H1 (cell line): ENCODE data around the gene PPP1R12A.

Experiments
- ASH2L ChIP-seq: fragments of 200-600, 300-600 bp; sonication (generic); IDR thresholded peaks from one replicate; pipeline ENCODE4 v1.7.1; 2017; ENCODE audit warnings: low read length
- ATF3 ChIP-seq: IDR thresholded peaks from 2 replicates; pipeline ENCODE4 v1.6.1; 2011; ENCODE audit warnings: low read depth, mild to moderate bottlenecking, low read length; ENCODE audit not compliant: insufficient read depth
- CEBPB ChIP-seq: IDR thresholded peaks from 2 replicates; pipeline ENCODE4 v1.6.1; 2012; ENCODE audit warnings: low read depth, low read length
- CTCF ChIP-seq, 3 experiments: IDR thresholded peaks; 1 replicate in 2 of 3; 2 replicates in 1 of 3; pipeline versions ENCODE4 v1.5.1 to v1.6.1; 2011; ENCODE audit warnings: low read length in 3 of 3, mild to moderate bottlenecking in 3 of 3, inconsistent platforms in 2 of 3, low read depth in 1 of 3, moderate library complexity in 1 of 3; ENCODE audit not compliant: insufficient read depth in 1 of 3; ENCODE audit errors: control extremely low read depth in 1 of 3
- EP300 ChIP-seq, 2 experiments: IDR thresholded peaks; 1 replicate in 1 of 2; 2 replicates in 1 of 2; pipeline ENCODE4 v1.6.1; 2011 to 2012; ENCODE audit warnings: low read depth in 2 of 2, low read length in 2 of 2, mild to moderate bottlenecking in 2 of 2, borderline replicate concordance in 1 of 2, inconsistent platforms in 1 of 2, moderate library complexity in 1 of 2
- GABPA ChIP-seq: IDR thresholded peaks from 2 replicates; pipeline ENCODE4 v1.6.1; 2011; ENCODE audit warnings: mild to moderate bottlenecking, low read length, moderate library complexity, borderline replicate concordance; ENCODE audit not compliant: insufficient read depth
- KDM1A ChIP-seq: fragments of 200-600, 300-600 bp; sonication (generic); IDR thresholded peaks from 2 replicates; pipeline ENCODE4 v1.7.1; 2016; ENCODE audit warnings: mild to moderate bottlenecking, low read length, borderline replicate concordance
- POLR2A ChIP-seq, 2 experiments: IDR thresholded peaks; 1 replicate in 1 of 2; 2 replicates in 1 of 2; pipeline ENCODE4 v1.6.1; 2011; ENCODE audit warnings: low read depth in 2 of 2, low read length in 2 of 2, mild to moderate bottlenecking in 2 of 2; ENCODE audit errors: control extremely low read depth in 1 of 2
- POLR2AphosphoS5 ChIP-seq: IDR thresholded peaks from 2 replicates; pipeline ENCODE4 v1.6.1; 2011; ENCODE audit warnings: low read depth, low read length
- SAP30 ChIP-seq: fragments of 300-600 bp; sonication (generic); IDR thresholded peaks from 2 replicates; pipeline ENCODE4 v1.7.1; 2012; ENCODE audit warnings: low read length, moderate library complexity, mild to moderate bottlenecking, inconsistent platforms; ENCODE audit not compliant: insufficient read depth, insufficient replicate concordance
- ZNF274 ChIP-seq: IDR thresholded peaks from 2 replicates; pipeline ENCODE4 v1.7.0; 2012; ENCODE audit warnings: low read length, borderline replicate concordance; ENCODE audit errors: extremely low read depth
- TF ChIP-seq, protein P1 (sequence below): IDR thresholded peaks from 2 replicates; pipeline ENCODE4 v1.6.1; 2012; ENCODE audit warnings: inconsistent platforms

DNA sequence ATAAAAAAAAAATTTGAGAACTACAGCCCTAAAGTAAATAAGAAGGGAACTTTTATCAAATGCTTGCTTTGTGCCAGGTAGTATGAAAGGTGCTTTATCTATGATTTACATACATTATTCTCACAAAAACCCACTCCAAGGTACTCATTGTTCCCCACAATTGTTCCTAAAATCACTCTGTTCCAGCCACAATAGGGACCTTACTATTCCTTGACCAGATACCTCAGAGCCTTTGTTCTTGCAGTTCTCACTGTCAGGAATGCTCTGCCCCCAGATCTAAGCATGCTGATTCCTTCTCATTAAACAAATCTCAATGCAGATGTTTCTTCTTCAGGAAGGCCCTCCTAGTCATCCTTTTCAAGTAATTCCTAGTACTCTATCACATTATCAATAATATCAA, 60.2 kb downstream of the PPP1R12A start:
- TF ChIP-seq CTCF (IDR thresholded peaks at IDR 0.05; ENCODE audit: control extremely low read depth in 1 of 3, insufficient read depth in 1 of 3, low read depth in 1 of 3, low read length in 3 of 3), result no peak
- TF ChIP-seq GABPA, result no peak
- no peak for TF ChIP-seq POLR2AphosphoS5
- TF ChIP-seq CEBPB, result no peak
- no peak for TF ChIP-seq POLR2A (IDR thresholded peaks at IDR 0.05; ENCODE audit: control extremely low read depth in 1 of 2, low read depth in 2 of 2, low read length in 2 of 2)
- TF ChIP-seq ZNF274, result no peak
- TF ChIP-seq ATF3, result no peak
- TF ChIP-seq KDM1A, result no peak
- no peak for TF ChIP-seq SAP30
- TF ChIP-seq, protein P1, sequence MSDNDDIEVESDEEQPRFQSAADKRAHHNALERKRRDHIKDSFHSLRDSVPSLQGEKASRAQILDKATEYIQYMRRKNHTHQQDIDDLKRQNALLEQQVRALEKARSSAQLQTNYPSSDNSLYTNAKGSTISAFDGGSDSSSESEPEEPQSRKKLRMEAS, result no peak
- TF ChIP-seq EP300 (IDR thresholded peaks at IDR 0.05; ENCODE audit: borderline replicate concordance in 1 of 2, low read depth in 2 of 2, low read length in 2 of 2), result no peak
- no peak for TF ChIP-seq ASH2L
